ENCODE measurements around the gene ITPR3. TPM values are rescaled to one million over a fixed set of nuclear protein-coding genes. Genes with fewer than 3 reads are reported as not detected.

Gene ITPR3
- total RNA-seq, 1 experiment from 2014 or later: 86.9 TPM

- Mint-ChIP-seq H3K9me3 (ENCODE audit: unreplicated experiment) (no peaks in the 10 kb centered on the region), H3K27me3 (ENCODE audit: insufficient read depth, unreplicated experiment) (no peaks in the 10 kb centered on the region), H3K27ac (ENCODE audit: low read depth, unreplicated experiment) (no peak overlapping the region), H3K36me3 (ENCODE audit: insufficient read depth, unreplicated experiment) (peaks cover 4% of the 10 kb centered on the region), H3K4me1 (ENCODE audit: insufficient read depth, unreplicated experiment) (no peaks in the 10 kb centered on the region), H3K4me3 (ENCODE audit: unreplicated experiment) (no peak overlapping the region)
- TF ChIP-seq, protein P1, sequence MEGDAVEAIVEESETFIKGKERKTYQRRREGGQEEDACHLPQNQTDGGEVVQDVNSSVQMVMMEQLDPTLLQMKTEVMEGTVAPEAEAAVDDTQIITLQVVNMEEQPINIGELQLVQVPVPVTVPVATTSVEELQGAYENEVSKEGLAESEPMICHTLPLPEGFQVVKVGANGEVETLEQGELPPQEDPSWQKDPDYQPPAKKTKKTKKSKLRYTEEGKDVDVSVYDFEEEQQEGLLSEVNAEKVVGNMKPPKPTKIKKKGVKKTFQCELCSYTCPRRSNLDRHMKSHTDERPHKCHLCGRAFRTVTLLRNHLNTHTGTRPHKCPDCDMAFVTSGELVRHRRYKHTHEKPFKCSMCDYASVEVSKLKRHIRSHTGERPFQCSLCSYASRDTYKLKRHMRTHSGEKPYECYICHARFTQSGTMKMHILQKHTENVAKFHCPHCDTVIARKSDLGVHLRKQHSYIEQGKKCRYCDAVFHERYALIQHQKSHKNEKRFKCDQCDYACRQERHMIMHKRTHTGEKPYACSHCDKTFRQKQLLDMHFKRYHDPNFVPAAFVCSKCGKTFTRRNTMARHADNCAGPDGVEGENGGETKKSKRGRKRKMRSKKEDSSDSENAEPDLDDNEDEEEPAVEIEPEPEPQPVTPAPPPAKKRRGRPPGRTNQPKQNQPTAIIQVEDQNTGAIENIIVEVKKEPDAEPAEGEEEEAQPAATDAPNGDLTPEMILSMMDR (IDR thresholded peaks at IDR 0.05; ENCODE audit: unreplicated experiment): no peak
- no TSS peak for BruUV-seq (replicated peaks)
- POLR2A ChIA-PET: no interaction called here
- CTCF ChIA-PET: interaction anchor here (0.7 kb wide), 1 partner anchor 18 kb away, joined by 4 read pairs; no protein-coding TSS in a partner anchor
- DNase-seq (ENCODE audit: unreplicated experiment): no peak
- intact Hi-C loops (cut with micrococcal nuclease): no loop called here
Observed at GRCh38 chr6:33732385-33732784, 111.3 kb downstream of the ITPR3 start.

DNA sequence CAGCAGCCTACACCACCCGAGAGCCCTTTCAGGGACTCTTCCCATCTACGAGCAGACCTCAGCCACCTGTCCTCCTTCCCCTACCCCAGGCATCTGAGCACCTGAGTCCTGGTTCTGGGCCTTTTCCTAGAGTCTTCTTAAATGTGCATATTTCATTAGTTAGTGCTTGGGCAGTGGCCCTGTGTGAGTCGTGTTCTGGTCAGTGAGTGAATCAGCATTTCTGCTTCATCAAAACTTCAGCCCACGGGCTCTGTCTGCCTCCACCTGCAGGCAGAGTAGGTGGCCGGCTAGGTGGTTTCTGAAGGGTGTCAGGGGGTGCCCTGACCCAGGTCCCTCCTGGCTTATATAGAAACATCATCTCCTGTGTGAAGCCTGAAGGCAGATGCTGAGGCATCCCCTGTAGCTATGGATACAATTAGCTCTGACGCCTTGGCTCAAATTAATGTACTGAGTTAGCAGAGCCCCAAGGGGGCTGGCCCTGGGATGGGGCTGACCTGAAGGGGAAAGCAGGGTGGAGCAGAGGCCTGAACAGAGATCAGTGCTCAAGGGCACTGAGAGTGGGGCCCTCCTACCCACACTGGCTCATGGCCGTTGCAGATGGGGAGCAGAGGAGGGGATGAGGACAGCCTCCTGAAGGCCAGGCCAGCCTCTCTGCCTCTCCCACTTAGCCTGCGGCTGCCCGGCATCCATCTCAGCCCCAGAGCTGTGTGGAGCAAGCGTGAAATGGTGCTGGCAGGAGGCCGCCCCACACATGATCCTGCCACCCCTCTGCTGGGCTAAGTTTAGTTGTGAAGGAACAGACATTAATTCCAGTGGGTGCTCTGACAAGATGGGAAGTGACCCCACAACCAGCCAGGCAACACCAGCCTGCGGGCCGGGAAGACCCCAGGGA, 111.9 kb downstream of the ITPR3 start:
- intact Hi-C loops (cut with micrococcal nuclease): no loop called here
- BruUV-seq (replicated peaks): no TSS peak
- ChIA-PET POLR2A (no interaction called here), CTCF (interaction anchor here (0.7 kb wide), 1 partner anchor 17 kb away, joined by 4 read pairs; no protein-coding TSS in a partner anchor)
- no peak for DNase-seq (ENCODE audit: unreplicated experiment)
- TF ChIP-seq, protein P1 (IDR thresholded peaks at IDR 0.05; ENCODE audit: unreplicated experiment): no peak
- Mint-ChIP-seq H3K9me3 (ENCODE audit: unreplicated experiment) (no peaks in the 10 kb centered on the region), H3K4me1 (ENCODE audit: insufficient read depth, unreplicated experiment) (no peaks in the 10 kb centered on the region), H3K27ac (ENCODE audit: low read depth, unreplicated experiment) (no peak overlapping the region), H3K27me3 (ENCODE audit: insufficient read depth, unreplicated experiment) (no peaks in the 10 kb centered on the region), H3K4me3 (ENCODE audit: unreplicated experiment) (no peak overlapping the region), H3K36me3 (ENCODE audit: insufficient read depth, unreplicated experiment) (peaks cover 4% of the 10 kb centered on the region)

DNA sequence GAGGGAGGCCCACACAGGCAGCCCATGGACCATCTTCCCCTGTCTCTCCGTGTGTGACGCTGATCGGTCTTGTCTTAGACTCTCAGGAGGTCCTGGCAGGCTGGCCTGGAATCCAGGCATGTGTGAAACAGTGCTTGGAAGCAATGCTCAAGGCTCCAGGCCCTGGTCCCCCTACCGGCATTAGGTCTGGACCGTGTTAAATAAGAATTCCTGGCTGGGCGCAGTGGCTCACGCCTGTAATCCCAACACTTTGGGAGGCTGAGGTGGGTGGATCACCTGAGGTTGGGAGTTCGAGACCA, 112.5 kb downstream of the ITPR3 start:
- TF ChIP-seq, protein P1 (IDR thresholded peaks at IDR 0.05; ENCODE audit: unreplicated experiment): no peak
- H3K9me3 Mint-ChIP-seq (ENCODE audit: unreplicated experiment): no peaks in the 10 kb centered on the region
- POLR2A ChIA-PET: no interaction called here
- H3K36me3 Mint-ChIP-seq (ENCODE audit: insufficient read depth, unreplicated experiment): peaks cover 4% of the 10 kb centered on the region
- no peak for DNase-seq (ENCODE audit: unreplicated experiment)
- H3K4me1 Mint-ChIP-seq (ENCODE audit: insufficient read depth, unreplicated experiment): no peaks in the 10 kb centered on the region
- H3K27ac Mint-ChIP-seq (ENCODE audit: low read depth, unreplicated experiment): no peak overlapping the region
- no peaks in the 10 kb centered on the region for H3K27me3 Mint-ChIP-seq (ENCODE audit: insufficient read depth, unreplicated experiment)
- no peak overlapping the region for H3K4me3 Mint-ChIP-seq (ENCODE audit: unreplicated experiment)
- no TSS peak for BruUV-seq (replicated peaks)
- intact Hi-C loops (cut with micrococcal nuclease): no loop called here
- CTCF ChIA-PET: no interaction called here

DNA sequence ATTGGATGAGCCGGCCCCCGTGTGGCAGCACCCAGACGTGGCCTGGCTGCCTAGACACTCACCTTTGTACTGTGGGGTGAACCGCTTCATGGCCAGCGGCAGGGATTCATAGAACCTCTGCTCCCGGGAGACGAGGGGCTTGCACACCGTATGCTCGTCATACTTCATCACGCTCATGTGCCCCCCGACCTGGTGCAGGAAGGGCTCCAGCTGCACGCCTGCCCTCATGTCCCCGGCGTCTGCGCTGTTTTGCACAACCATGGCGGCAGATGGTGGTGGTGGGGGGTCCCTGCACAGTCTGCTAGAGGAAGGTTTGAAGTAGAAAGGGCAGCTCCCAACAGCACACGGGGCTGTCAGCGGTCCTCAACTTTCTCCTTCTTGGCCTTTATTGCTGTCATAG, 114.1 kb downstream of the ITPR3 start:
- no peaks in the 10 kb centered on the region for H3K27me3 Mint-ChIP-seq (ENCODE audit: insufficient read depth, unreplicated experiment)
- POLR2A ChIA-PET: no interaction called here
- intact Hi-C loops (cut with micrococcal nuclease): no loop called here
- peaks cover 3% of the 10 kb centered on the region for H3K36me3 Mint-ChIP-seq (ENCODE audit: insufficient read depth, unreplicated experiment)
- H3K27ac Mint-ChIP-seq (ENCODE audit: low read depth, unreplicated experiment): no peak overlapping the region
- CTCF ChIA-PET: no interaction called here
- H3K4me1 Mint-ChIP-seq (ENCODE audit: insufficient read depth, unreplicated experiment): no peaks in the 10 kb centered on the region
- BruUV-seq (replicated peaks): no TSS peak
- DNase-seq (ENCODE audit: unreplicated experiment): no peak
- TF ChIP-seq, protein P1 (IDR thresholded peaks at IDR 0.05; ENCODE audit: unreplicated experiment): no peak
- no peaks in the 10 kb centered on the region for H3K9me3 Mint-ChIP-seq (ENCODE audit: unreplicated experiment)
- no peak overlapping the region for H3K4me3 Mint-ChIP-seq (ENCODE audit: unreplicated experiment)

Measured in MCF 10A (cell line).